HG03060 (cell line): ENCODE results near the gene CPAMD8.
"Not testable (repeated sequence)": the region's sequence is repeated elsewhere in the genome, so short reads cannot be mapped to it uniquely, and the experiment has no call there.

Source experiments
- ATAC-seq: cut with Tn5 transposase; IDR thresholded peaks from one replicate; pipeline ENCODE4 v1.9.1; 2021; ENCODE audit warnings: low read depth, moderate number of reproducible peaks; ENCODE audit not compliant: unreplicated experiment

The CPAMD8 gene

DNA sequence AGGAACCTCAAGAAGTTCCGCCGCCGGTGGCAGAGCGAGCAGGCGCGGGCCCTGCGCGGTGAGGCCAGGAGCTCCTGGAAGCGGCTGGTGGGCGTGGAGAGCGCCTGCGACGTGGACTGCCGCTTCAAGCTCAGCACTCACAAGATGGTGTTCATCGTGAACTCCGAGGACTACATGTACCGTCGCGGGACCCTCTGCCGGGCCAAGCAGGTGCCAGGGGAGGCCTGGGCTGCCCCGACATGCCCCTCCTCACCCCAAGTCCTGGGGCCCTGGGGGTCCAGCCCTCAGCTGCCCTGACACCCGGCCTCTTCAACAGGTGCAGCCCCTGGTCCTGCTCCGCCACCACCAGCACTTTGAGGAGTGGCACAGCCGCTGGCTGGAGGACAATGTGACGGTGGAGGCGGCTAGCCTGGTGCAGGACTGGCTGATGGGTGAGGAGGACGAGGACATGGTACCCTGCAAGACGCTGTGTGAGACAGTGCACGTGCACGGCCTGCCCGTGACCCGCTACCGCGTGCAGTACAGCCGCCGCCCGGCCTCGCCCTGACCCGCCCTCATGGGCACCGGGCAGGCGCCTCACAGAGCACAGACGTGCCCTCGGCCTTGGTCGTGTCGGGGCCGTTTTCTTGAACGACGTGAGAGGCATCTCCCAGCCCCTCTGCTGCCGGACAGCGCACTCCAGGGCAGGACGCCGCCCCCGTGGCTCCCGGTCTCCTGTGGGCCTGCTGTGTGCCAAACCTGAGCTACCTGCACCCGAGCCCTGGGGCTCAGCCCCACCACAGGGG lies 148.2 kb downstream of the CPAMD8 start:
- ATAC-seq: no peak

DNA sequence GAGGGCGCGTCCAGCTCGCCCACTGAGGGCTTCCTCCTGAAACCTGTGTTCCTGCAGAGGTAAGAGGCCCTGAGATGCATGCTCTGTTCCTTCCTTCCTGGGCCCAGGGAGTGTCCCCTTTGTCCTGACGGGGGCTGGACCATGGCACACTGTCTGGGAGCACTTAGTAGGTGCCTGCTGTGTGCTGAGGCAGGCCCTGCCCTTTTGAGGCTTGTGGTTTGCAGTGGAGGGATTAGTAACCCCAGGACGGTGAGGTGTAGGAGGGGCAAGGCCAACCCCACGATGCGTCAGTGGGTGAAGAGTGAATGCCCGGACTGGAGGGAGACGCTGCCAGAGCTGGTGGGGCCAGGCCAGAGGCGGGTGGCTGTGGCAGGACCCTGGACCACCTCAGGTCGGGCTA lies 149.0 kb downstream of the CPAMD8 start:
- ATAC-seq: no peak

DNA sequence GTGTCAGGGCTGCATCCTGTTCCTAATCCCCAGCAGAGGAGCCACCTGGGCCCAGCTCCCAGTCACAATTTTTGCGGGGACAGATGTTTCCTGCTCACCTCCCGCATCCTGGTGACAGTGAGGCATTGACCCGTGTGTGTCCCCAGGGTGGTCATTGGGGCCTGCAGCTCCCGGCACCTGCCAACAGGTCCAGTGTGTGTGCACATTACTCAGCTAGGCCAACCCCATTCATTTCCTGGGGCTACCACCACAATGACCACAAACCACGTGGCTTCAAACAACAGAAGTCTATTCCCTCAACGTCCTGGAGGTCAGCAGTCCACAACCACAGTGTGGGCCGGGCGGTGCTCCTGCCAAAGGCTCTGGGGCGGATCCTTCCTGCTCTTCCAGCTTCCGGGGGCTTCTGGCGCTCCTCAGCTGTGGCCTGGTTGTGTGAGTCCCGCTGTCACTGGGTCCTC lies 149.7 kb downstream of the CPAMD8 start:
- ATAC-seq: no peak

DNA sequence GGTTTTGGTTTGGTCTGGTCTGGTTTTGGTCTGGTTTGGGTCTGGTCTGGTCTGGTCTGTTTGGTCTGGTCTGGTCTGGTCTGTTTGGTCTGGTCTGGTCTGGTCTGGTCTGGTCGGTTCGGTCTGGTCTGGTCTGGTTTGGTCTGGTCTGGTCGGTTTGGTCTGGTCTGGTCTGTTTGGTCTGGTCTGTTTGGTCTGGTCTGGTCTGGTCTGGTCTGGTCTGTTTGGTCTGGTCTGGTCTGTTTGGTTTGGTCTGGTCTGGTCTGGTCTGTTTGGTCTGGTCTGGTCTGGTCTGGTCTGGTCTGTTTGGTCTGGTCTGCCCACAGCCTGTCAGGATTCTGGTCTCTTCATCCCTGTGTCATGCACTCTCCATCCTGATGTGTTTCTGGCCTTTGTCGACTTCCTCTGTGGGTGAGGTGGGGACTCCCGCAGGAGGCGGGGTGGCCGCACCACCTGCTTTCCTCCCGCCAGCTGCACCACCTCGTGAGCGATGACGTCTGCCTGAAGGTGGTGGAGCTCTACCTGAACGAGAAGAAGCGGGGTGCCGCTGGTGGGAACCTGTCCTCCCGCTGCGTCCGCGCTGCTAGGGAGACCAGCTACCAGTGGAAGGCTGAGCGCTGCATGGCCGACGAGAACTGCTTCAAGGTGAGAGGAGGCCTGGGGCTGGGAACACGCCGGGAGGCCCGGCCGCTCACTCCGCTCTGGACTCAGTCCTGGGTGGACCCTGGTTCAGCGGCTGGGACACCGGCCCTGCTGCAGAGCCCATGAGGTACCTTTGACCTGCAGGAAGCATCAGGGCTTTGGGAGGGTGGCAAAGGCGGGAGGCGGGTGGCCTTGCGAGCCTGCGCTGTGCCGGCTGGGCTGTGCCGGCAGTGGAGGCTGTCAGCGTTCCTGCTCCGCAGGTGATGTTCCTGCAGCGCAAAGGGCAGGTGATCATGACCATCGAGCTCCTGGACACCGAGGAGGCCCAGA lies 150.7 kb downstream of the CPAMD8 start:
- no peak for ATAC-seq

DNA sequence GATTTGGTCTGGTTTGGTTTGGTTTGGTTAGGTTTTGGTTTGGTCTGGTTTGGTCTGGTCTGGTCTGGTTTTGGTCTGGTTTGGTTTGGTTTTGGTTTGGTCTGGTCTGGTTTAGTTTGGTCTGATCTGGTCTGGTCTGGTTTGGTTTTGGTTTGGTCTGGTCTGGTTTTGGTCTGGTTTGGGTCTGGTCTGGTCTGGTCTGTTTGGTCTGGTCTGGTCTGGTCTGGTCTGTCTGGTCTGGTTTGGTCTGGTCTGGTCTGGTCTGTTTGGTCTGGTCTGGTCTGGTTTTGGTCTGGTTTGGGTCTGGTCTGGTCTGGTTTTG lies 151.7 kb downstream of the CPAMD8 start:
- ATAC-seq: not testable (repeated sequence)

DNA sequence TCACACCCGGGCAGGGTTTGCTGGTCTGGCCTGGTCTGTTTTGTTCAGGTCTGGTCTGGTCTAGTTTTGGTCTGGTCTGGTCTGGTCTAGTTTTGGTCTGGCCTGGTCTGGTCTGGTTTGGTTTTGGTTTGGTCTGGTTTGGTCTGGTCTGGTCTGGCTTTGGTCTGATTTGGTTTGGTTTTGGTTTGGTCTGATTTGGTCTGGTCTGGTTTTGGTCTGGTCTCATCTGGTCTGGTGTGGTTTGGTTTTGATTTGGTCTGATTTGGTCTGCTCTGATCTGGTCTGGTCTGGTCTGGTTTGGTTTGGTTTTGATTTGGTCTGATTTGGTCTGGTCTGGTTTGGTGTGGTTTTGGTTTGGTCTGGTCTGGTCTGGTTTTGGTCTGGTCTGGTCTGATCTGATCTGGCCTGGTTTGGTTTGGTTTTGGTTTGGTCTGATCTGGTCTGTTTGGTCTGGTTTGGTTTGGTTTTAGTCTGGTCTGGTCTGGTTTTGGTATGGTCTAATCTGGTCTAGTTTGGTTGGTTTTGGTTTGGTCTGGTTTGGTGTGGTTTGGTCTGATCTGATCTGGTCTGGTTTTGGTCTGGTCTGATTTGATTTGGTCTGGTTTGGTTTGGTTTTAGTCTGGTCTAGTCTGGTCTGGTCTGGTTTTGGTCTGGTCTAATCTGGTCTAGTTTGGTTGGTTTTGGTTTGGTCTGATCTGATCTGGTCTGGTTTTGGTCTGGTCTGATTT lies 152.2 kb downstream of the CPAMD8 start:
- ATAC-seq: no peak

DNA sequence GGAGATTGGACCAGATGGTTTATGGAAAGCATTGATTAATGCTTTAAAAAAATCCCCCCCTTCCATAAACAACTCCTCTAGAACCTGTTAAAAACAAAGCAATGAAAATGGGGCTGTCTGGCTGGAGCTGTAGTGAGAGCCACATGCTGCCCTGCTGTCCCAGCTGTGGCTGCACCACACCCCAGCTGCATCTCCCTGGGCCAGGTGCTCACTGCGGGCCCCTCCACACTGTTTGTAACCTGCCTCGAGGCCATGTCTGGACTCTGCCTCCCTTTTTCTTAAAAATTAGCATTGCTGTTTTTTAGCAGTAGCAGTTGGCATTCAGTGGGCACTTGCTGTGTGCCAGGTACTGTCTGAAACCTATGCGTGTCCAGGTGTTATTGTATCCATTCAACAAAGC lies 153.0 kb downstream of the CPAMD8 start:
- no peak for ATAC-seq

DNA sequence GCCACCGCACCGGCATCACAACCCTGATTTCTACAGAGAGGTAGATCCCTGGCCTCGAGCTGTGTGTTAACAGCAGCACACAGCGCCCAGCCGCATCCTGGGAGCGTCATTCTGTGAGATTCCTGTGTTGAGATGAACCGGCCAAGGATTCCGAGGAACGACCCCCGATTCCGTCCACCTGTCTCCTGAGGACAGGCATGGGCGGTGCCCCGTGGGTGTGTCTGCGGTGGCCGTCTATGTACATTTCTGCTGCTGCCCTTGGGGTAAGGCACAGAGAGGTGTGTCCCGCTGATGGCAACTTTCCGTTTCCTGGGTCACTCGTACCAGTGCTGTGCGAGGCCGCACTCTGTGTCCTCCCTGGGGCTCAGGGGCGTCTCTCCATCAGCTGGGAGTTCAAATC lies 153.9 kb downstream of the CPAMD8 start:
- ATAC-seq: no peak

DNA sequence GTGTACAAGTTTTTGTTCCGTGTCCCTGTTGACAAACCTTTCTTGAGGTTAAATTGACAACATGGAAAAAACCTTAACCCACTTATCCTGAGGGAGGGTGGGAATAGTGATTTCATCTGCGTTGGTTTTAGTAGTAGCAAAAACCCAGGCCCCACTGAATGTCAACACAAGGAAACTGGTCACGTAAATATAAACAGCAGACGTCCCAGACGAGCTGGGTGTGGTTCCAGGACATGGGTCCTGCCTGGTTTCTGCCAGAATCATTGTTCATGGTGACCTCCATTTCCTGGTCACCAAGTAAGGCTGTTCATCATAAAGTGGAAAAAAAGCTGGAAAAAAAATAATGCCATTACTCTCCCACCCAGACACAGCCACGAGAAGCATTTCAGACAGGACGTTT lies 154.7 kb downstream of the CPAMD8 start:
- no peak for ATAC-seq

DNA sequence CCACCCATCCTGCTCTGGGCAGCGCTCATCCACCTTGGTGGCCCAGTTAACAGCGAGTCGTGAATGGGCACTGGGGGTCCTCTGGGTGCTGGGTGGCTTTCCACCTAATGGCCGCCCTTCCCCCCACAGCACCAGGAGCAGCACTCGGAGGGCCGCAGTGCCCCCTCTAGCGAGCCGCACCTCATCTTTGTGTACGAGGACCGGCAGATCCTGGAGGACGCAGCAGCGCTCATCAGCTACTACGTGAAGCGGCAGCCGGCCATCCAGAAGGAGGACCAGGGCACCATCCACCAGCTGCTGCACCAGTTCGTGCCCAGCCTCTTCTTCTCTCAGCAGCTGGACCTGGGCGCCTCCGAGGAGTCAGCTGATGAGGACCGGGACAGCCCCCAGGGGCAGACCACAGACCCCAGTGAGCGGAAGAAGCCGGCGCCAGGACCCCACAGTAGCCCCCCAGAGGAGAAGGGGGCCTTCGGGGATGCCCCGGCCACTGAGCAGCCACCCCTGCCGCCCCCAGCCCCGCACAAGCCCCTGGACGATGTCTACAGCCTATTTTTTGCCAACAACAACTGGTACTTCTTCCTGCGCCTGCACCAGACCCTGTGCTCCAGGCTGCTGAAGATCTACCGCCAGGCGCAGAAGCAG lies 157.2 kb downstream of the CPAMD8 start:
- ATAC-seq: no peak

DNA sequence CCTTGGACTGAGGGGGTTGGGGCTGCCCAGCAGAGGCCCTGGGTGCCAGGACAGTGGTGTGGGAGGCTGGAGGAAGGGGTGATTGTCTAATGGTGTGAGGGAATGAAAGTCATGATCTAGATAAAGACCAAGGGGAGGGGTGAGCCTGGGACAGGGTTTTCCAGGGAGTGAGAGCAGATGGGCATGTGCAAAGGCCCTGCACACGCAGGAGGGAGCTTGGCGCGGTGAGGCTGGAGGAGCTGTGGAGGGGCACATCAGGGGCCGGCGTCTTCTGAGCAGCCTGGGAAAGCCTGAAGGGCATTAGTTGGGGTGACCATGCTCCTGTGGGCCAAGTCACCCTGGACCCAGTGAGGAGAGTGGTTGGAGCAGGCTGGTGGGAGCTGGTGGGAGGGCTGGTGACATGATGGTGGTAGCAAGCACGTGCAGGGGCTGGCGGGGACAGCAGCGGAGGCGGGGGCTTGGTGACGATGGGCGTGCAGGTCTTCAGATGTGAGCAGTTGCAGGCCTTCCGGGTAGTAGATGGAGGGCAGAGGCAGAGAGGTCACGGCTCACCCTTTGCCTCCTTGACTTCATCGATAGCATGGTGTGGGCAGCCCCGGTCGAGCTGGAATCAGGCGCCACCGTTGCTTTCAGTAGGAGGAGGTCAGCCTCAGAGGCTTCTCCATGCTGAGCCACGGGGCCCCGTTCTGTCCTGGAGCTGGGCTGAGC lies 158.0 kb downstream of the CPAMD8 start:
- ATAC-seq: no peak

DNA sequence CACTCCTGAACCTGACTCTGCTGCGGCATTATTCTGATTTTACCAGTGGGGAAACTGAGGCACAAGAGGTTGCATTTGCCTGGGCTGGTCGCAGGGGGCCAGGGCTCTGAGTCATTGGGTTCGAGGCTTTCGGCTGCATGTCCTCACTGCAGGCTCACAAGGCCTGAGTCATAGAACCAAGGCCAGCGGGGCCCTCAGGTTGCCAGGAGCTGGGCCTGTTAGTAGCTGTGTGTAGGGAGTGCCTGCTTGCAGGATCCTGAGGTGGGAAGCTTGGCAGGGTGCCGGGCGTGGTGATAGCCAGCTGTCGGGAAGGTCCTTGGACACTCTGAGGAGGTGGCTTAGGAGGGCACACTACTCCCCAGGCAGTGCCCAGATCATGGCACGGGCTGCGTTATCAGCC lies 159.4 kb downstream of the CPAMD8 start:
- no peak for ATAC-seq

DNA sequence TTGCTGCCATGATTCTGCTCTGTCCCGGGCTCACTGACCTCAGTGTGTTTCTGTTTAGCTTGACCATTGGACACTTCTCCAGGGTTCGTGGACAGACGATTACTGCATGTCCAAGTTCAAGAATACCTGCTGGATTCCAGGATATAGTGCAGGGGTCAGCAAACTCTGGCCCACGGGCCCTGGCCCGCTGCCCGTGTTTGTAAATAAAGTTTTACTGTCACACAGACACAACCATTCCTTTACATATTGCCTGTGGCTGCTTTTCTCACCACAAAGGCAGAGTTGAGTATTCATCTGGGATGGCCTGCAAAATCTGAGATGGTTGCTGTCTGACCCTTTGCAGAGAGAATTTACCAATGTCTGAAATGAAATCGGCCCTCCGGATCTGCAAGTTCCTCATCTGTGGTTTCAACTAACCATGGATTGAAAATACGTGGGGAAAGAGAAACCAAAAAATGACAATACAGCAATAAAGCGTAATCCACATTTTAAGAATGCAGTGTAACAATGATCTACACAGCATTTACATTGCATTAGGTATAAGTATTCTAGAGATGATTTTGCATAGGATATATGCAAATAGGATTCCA lies 163.7 kb downstream of the CPAMD8 start:
- ATAC-seq: no peak

DNA sequence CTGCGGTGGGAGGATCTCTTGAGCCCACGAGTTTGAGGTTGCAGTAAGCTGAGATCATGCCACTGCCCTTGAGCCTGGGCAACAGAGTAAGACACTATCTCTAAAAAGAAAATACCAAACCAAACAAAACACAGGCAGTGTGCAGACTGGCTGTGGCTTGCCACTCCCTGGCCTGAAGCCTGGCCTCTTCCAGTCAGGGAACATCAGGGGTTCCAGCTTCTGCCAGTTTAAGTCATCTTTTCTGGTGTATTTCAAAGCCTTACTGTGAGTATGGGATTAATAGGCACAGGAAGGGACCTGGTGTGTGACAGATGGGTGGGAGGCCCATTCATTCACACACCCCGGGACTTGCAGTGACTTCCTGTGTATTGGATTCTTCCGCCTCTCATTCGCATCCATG lies 164.8 kb downstream of the CPAMD8 start:
- no peak for ATAC-seq

DNA sequence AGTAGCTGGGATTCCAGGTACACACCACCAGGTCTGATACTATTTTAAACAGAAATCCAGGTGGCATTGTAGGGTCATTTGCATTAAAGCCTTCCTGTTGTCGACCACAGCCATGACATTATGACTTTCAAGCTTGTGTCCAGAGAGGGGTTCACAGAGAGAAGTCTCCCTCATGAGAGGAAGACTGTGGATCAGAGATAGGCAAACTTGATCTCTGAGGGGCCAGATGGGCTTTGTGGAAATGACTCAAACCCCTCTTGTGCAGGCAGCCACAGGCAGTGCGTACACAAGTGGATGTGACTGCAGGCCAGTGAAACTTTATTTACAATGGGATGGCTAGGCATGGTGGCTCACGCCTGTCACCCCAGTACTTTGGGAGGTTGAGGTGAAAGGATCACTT lies 165.6 kb downstream of the CPAMD8 start:
- no peak for ATAC-seq

DNA sequence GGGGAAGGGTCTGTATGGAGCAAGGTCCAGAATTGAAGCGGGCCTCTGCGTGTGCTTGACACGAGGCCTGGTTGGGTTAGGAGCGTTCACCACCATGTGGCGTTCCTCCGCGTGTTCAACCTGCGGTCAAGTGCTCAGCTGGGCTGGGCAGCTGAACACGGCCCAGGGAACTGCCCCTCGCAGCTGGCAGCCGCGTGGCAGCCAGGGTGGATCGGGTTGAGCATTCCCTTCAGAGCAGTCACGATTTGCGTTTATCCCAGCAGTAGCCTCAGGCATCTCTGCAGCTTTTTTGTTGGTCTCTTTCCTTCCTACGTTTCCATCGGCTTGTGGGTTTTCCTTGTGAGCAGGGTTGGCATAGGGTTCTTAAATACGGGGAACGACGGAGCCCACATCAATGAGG lies 166.5 kb downstream of the CPAMD8 start:
- no peak for ATAC-seq

DNA sequence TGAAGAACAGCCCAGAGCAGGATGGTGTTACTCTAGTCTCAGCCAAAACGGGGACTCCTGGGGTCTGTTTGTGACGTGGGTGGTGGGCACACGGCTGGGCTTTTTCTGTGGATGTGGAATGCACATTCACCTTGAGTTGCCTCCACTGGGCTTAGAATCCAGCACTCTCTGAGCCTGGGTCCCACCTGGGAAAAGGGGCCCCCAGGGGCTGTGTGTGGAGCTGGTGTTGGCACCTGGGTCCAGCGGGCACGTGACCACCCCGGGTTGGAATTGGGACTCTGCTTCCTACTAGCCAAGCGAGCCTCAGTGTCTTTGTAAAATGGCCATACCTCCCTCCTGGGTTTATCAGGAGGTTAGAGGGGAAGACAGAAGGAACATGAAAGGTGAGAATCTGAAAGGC lies 167.0 kb downstream of the CPAMD8 start:
- no peak for ATAC-seq

DNA sequence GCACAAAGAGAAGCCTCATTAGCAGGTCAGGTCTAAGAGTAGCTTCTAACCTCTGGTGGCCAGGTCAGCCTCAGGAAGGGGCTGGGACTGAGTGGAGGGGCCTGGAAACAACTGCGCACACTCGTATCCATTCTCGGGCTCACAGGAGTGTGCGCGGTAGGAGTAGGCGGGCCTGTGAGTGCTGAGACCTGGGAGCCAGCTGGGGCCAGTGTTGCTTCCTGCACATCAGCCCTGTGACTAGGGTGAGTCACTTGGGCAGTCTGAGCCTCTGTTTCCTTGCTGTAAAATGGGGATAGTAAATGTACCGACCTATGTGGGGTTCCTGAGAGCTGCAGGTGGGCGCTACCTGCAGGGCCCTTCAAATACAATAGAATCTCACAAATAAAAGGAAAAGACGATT lies 170.5 kb downstream of the CPAMD8 start:
- no peak for ATAC-seq

DNA sequence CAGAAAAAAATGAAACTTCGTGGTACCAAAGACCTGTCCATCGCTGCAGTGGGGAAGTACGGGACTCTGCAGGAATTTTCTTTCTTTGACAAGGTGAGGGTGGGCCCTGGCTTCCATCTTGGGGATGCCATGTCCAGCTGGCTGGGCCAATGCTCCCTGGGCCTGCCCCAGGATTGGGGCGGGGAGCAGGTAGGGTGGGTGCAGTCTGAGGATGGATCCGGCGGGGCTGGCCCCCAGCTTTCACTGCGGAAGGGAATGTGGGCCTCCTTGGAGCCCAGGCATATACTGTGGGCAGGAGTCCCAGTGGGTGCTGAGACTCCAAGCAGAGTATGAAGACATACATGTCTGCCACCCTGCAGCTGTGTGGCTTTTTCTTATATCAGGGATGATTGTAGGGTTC lies 173.5 kb downstream of the CPAMD8 start:
- ATAC-seq: no peak
